NCI-H1694 treated with DMSO at 0.1 percent for 48 hours (cell line): Measurements from ENCODE around the gene ZCCHC9.
"Not testable (repeated sequence)": the region's sequence is repeated elsewhere in the genome, so short reads cannot be mapped to it uniquely, and the experiment has no call there.

Experiments used
- DNase-seq: peaks from one replicate; lab custom pipeline; 2025; lab: John Stamatoyannopoulos, UW

The ZCCHC9 gene, protein sequence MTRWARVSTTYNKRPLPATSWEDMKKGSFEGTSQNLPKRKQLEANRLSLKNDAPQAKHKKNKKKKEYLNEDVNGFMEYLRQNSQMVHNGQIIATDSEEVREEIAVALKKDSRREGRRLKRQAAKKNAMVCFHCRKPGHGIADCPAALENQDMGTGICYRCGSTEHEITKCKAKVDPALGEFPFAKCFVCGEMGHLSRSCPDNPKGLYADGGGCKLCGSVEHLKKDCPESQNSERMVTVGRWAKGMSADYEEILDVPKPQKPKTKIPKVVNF

GRCh38 chr5:81301271-81302015 is at the start of gene ZCCHC9:
Gene ZCCHC9, plus strand, starts transcription at chr5:81301587. Its CDS starts 3,171 bp downstream, at chr5:81304758.
- DNase-seq, result peak; percentile 95

DNA sequence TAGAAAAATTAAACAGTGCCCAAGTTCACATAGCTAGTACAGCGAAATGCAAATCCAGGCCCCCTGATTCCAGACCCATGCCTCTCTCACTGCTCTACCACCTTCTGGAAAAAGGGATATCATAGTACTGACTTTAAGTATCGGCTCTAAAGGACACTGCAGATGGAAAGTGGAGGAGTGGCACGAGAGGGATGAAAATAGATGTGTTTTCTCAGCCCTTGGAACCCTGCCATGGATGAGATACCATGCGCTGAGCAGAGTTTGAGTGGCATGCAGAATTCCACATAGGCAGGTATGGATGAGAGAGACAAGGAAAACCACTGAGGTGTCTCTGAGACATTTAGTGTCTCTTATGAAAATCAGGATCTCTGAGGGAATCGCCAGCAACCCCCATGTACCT is 49.5 kb upstream of the ZCCHC9 start:
- no peak for DNase-seq

DNA sequence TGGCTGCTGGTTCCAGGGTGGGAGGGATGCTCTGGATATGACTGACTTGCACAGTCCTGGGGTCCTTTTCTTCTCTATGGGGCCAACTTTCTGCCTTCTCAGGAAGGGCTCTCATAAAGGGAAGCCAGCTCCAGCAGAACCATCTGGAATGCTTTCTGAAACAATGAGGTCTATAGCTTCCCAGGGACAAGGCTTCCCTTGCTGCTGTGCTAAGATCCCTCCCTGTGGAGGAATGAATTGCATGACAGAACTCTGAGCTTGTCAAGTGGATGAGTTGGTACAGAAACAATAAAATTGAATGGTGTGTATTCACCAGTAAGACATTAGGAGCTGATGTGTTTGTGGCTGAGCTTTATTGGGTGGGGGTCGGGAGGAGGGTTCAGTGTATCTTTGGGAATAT is 48.5 kb upstream of the ZCCHC9 start:
- no peak for DNase-seq

GRCh38 chr5:81253875-81254274 is 47.5 kb upstream of the ZCCHC9 start:
- DNase-seq, result no peak

GRCh38 chr5:81254886-81255559 is 46.4 kb upstream of the ZCCHC9 start:
- DNase-seq, result no peak

GRCh38 chr5:81256766-81257165 is 44.6 kb upstream of the ZCCHC9 start:
- DNase-seq, result no peak

- DNase-seq, result not testable (repeated sequence)
Observed at GRCh38 chr5:81262796-81263195, 38.6 kb upstream of the ZCCHC9 start.

DNA sequence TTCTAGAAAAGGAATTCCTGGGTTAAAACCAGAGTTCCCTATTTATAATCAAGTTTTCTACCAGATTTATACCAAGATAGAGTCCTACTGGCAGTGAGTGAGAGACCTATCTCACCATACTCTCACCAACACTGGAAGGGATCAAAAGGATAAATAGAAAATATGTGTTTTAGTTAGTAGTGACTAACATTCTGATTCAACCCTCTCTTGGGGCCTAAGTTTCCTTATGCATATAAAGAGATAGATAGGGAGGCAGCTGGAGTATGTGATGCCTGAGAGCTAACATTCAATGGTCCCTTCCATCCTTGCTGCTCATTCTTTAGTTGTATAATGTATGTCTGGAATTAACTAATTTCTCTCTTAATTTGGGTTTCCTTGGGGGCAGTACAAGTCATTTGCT is 36.3 kb upstream of the ZCCHC9 start:
- no peak for DNase-seq

- no peak for DNase-seq
Observed at GRCh38 chr5:81268521-81269196, 32.7 kb upstream of the ZCCHC9 start.

DNA sequence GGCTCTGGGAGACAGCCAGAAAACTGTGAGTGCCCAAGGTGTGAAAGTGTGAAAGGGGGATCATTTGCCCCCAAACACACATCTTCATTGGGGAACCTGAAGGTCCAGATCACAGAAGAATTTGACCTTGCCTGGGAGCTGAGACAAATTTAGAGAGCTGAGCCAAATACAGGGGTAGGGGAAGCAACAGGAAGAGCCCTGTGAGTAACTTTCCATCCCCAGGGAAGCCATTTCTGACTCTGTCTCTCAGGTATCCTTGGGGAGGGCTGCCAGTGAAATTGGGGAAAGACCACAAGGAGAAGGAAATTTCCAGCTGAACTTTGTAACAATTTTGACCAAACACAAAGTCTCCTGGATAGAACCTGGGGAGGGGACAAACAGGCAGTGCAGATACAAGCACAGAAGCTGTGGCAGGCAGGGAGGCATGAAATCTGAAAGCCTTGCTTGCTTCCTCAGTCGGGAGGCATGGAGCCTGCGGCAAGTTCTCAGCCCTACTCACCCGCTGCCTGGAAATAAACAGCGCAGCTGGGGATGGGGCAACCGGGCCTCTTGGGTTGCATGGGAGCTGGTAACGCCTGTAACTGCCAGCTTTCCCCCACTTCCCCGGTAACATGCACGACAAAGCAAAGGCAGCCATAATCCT is 31.5 kb upstream of the ZCCHC9 start:
- no peak for DNase-seq

DNA sequence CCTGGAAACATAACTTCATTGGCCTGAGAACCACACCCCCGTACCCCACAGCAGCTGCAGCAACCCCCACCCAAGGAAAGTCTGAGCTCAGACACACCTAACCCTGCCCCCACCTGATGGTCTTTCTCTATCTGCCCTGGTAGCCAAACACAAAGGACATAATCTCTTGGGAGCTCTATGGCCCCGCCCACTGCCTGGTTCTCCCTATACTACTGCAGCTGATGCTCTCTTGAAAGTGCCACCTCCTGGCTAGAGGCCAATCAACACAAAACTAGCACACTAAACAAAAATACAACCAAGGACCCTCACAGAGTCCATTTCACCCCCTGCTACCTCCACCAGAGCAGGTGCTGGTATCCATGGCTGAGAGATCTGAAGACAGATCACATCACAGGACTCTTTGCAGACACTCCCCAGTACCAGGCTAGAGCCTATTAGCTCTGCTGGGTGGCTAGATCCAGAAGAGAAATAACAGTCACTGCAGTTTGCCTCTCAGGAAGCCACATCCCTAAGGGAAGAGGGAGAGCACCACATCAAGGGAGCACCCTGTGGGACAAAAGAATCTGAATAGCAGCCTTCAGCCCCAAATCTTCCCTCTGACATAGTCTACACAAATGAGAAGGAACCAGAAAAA is 30.9 kb upstream of the ZCCHC9 start:
- DNase-seq, result not testable (repeated sequence)

GRCh38 chr5:81283976-81284375 is 17.4 kb upstream of the ZCCHC9 start:
- no peak for DNase-seq

DNA sequence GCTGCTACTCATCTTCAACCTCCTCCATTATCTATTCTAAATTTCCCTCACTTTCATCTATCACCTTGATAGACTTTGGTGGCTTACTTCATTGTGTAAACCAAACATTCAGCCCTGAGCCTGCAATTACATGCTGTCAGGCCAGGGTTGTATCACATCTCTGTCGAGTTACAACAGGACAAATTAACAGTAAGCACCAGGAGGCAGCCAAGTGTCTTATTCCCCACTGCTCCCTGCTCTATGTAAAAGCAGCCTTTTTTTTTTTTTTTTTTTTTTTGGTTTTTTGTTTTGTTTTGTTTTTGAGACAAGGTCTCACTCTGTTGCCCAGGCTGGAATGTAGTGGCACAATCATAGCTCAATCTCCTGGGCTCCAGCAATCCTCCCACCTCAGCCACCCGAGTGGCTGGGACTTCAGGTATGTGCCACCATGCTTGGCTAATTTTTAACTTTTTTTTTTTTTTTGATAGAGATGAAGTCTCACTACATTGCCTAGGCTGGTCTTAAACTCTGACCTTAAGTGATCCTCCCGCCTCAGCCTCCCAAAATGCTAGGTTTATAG is 15.2 kb upstream of the ZCCHC9 start:
- DNase-seq, result no peak

GRCh38 chr5:81288021-81288433 is 13.4 kb upstream of the ZCCHC9 start:
- no peak for DNase-seq

DNA sequence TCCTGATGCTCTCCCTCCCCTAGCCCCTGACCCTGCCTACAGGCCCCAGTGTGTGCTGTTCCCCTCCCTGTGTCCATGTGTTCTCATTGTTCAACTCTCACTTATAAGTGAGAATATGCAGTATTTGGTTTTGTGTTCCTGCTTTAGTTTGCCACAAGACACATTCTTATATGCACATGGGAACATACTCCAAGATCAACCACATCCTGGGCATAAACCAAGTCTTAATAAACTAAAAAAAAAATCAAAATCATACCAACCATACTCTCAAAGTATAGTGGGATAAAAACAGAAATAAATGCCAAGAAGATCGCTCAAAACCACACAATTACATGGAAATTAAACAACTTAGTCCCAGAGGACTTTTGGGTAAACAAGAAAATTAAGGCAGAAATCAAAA is 11.2 kb upstream of the ZCCHC9 start:
- no peak for DNase-seq

GRCh38 chr5:81292130-81292529 is 9.3 kb upstream of the ZCCHC9 start:
- DNase-seq, result no peak

DNA sequence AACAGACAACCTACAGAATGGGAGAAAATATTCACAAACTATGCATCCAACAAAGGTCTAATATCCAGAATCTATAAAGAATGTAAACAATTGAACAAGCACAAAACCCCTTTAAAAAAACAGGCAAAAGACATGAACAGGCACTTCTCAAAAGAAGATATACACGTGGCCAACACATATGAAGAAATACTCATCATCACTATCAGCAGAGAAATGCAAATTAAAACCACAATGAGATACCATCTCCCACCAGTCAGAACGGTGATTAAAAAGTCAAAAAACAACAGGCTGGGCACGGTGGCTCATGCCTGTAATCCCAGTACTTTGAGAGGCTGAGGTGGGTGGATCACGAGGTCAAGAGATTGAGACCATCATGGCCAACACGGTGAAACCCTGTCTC is 7.4 kb upstream of the ZCCHC9 start:
- DNase-seq, result not testable (repeated sequence)

DNA sequence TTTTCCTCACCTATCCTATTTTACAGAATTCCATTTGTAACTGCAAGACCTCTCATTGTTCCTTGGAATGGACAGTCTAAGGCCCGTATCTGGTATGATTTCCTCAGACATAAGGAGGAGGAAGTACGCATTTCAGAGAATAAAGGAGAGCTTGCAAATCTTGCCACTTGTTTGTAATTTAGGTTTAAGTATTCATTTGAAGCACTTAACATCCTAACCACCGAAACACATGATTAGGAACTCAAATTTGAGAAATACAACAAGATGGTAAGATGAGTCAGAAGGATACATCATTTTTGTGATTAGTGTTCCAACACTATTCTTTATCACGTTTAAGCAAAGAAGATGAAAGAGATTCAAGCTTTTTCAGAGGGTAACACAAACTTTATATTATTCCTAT is 3.9 kb upstream of the ZCCHC9 start:
- no peak for DNase-seq

DNA sequence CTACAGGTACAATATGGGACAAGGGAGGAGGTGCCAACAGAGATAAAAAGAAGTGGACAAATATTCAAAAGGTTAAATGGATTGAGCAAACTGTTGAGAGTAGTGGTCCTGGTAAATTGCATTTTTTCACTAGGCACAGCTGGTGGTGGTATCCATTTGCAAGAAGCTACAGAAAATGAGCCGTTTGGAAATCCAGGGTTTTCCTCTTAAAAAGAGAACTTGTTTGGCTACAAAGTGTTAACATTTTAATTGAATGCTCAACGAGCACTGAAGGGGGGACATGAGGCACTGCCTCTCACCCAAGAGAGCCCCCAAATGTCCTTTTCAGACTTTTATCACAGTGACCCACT is 491 bp upstream of the ZCCHC9 start:
- DNase-seq, result no peak

- no peak for DNase-seq
Observed at GRCh38 chr5:81302596-81302995, 1.2 kb downstream of the ZCCHC9 start.

- no peak for DNase-seq
Observed at GRCh38 chr5:81303563-81303962, 2.2 kb downstream of the ZCCHC9 start.
